ENCODE results near the gene SGSH.

The SGSH gene

DNA sequence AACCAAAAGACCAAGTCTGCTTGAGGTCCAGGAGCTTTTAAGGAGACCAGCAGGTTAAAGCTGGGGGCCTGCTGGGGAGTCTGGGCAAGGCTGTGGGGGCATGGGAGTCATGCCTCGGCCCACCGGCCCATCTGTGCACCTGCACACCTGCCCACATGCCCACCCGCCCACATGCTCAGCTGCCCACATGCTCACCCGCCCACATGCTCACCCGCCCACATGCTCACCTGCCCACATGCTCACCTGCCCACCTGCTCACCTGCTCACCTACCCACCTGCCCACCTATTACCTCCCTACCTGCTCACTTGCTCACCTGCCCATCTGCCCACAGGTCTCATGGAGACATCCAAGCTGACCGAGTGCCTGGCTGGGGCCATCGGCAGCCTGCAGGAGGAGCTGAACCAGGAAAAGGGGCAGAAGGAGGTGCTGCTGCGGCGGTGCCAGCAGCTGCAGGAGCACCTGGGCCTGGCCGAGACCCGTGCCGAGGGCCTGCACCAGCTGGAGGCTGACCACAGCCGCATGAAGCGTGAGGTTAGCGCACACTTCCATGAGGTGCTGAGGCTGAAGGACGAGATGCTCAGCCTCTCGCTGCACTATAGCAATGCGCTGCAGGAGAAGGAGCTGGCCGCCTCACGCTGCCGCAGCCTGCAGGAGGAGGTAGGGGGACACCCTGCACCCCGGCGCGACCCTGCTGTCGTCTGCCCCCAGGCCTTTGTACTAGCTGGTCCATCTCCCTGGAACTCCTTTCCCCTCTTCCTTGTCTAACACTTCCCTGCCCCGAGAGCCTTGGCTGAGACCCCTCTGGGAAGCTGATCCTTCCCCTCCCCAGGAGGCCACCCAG is 36.3 kb downstream of the SGSH start:
- Histone ChIP-seq H3K4me1 (ENCODE audit: control insufficient read depth, insufficient read depth, low read length) (peaks cover 4% of the 10 kb centered on the region), H3K9me3 (ENCODE audit: control insufficient read depth in 2 of 2, low read length in 2 of 2) (no peaks in the 10 kb centered on the region), H3K27ac (ENCODE audit: low read length) (no peak overlapping the region), H3K9ac (ENCODE audit: low read length in 2 of 2) (no peak overlapping the region), H3K36me3 (ENCODE audit: control insufficient read depth in 2 of 2, insufficient read depth in 2 of 2, low read length in 2 of 2) (no peaks in the 10 kb centered on the region), H3K4me3 (ENCODE audit: low read length in 2 of 2) (no peak overlapping the region), H3K27me3 (ENCODE audit: control insufficient read depth in 1 of 2, insufficient read depth in 2 of 2, low read length in 2 of 2) (peaks cover 0 to 2% of the 10 kb centered on the region in 2 donors)

DNA sequence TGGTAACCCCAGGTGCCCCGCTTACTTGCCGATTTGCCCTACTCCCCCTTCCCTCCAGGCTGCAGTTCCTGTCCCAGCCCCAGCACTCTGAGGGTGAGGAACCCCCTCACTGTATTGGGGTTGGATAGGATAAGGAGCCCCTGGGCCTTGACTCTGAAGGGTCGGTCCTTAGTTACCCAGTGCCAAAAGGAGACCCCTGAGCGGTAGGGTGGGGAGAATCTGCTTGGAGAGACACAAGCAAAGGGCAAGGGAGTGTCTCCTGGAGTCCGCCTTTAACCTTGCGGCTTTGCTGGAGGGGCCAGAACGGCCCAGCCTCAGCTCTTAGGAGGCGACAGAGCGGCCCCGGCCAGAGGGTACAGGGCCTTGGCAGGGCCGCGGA is 37.3 kb downstream of the SGSH start:
- H3K9me3 ChIP-seq (ENCODE audit: control insufficient read depth in 2 of 2, low read length in 2 of 2) = no peaks in the 10 kb centered on the region
- H3K27ac ChIP-seq (ENCODE audit: low read length) = no peak overlapping the region
- no peaks in the 10 kb centered on the region for H3K36me3 ChIP-seq (ENCODE audit: control insufficient read depth in 2 of 2, insufficient read depth in 2 of 2, low read length in 2 of 2)
- H3K9ac ChIP-seq (ENCODE audit: low read length in 2 of 2) = no peak overlapping the region
- H3K4me3 ChIP-seq (ENCODE audit: low read length in 2 of 2) = no peak overlapping the region
- peaks cover 4% of the 10 kb centered on the region for H3K4me1 ChIP-seq (ENCODE audit: control insufficient read depth, insufficient read depth, low read length)
- peaks cover 0 to 1% of the 10 kb centered on the region in 2 donors for H3K27me3 ChIP-seq (ENCODE audit: control insufficient read depth in 1 of 2, insufficient read depth in 2 of 2, low read length in 2 of 2)

DNA sequence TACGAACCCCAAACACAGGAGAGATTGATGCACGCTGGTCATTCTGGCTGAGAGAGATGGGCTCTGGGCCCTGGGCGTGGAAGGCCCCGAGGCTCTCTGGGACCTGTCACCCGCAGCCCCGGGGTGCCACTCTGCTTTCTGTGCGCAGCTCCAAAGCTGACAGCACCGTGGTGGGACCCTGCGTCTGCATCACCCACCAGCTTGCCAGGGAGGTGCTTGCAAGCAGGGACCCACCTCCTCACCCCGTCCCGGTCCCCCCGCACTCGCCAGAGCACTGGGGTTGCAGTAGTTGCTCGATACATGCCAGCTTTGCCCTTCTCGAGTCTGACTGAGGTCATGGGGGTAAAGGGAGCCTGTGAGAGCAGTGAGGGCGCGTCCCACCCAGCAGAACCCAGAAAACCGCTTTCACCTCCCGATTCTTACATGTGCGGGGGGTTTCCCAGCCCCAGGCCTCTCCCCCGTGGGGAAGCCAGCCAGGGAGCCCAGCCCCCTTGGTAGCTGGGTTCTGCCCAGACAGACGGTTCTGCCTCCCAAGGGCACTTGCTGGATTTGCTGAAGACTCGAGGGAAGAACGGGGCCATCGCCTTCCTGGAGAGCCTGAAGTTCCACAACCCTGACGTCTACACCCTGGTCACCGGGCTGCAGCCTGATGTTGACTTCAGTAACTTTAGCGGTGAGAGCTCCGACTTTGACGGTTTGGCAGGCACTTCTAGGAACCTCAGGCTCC is 37.9 kb downstream of the SGSH start:
- Histone ChIP-seq H3K36me3 (ENCODE audit: control insufficient read depth in 2 of 2, insufficient read depth in 2 of 2, low read length in 2 of 2) (no peaks in the 10 kb centered on the region), H3K4me3 (ENCODE audit: low read length in 2 of 2) (no peak overlapping the region), H3K27me3 (ENCODE audit: control insufficient read depth in 1 of 2, insufficient read depth in 2 of 2, low read length in 2 of 2) (no peaks in the 10 kb centered on the region), H3K9ac (ENCODE audit: low read length in 2 of 2) (no peak overlapping the region), H3K4me1 (ENCODE audit: control insufficient read depth, insufficient read depth, low read length) (no peaks in the 10 kb centered on the region), H3K9me3 (ENCODE audit: control insufficient read depth in 2 of 2, low read length in 2 of 2) (no peaks in the 10 kb centered on the region), H3K27ac (ENCODE audit: low read length) (no peak overlapping the region)

DNA sequence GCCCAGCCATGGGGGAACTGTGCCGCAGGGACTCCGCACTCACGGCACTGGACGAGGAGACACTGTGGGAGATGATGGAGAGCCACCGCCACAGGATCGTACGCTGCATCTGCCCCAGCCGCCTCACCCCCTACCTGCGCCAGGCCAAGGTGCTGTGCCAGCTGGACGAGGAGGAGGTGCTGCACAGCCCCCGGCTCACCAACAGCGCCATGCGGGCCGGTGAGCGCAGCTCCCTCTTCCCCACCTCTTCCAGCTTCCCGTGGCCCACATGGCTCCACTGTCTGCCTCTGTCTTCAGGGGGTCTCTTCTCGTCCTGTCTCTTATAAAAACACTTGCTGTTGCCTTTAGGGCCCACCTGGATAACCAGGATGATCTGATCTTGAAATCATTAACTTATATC is 38.7 kb downstream of the SGSH start:
- Histone ChIP-seq H3K9ac (ENCODE audit: low read length in 2 of 2) (no peak overlapping the region), H3K4me1 (ENCODE audit: control insufficient read depth, insufficient read depth, low read length) (no peaks in the 10 kb centered on the region), H3K27me3 (ENCODE audit: control insufficient read depth in 1 of 2, insufficient read depth in 2 of 2, low read length in 2 of 2) (peaks cover 0 to 3% of the 10 kb centered on the region in 2 donors), H3K4me3 (ENCODE audit: low read length in 2 of 2) (no peak overlapping the region), H3K9me3 (ENCODE audit: control insufficient read depth in 2 of 2, low read length in 2 of 2) (no peaks in the 10 kb centered on the region), H3K27ac (ENCODE audit: low read length) (no peak overlapping the region), H3K36me3 (ENCODE audit: control insufficient read depth in 2 of 2, insufficient read depth in 2 of 2, low read length in 2 of 2) (no peaks in the 10 kb centered on the region)

DNA sequence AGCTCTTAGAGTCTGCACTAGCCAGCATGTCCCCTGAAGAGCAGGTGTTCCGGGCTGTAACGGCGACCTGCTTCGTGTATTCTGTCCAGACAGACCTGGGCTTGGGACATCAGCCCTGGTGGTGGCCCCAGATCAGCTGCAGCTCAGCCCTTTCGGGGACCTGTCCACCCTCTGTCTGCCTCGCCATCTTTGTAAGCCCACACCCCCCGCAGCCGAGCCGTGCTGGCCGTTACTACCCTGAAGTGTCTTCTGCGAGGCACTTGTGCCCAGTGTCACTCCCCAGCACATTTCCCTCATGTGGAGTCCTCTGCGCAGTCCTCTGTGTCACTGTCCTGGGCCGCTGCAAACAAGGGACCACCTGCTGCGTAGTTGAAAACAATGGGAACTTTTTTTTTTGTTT is 39.9 kb downstream of the SGSH start:
- peaks cover 0 to 3% of the 10 kb centered on the region in 2 donors for H3K27me3 ChIP-seq (ENCODE audit: control insufficient read depth in 1 of 2, insufficient read depth in 2 of 2, low read length in 2 of 2)
- H3K4me1 ChIP-seq (ENCODE audit: control insufficient read depth, insufficient read depth, low read length) = peaks cover 3% of the 10 kb centered on the region
- no peaks in the 10 kb centered on the region for H3K9me3 ChIP-seq (ENCODE audit: control insufficient read depth in 2 of 2, low read length in 2 of 2)
- H3K27ac ChIP-seq (ENCODE audit: low read length) = no peak overlapping the region
- H3K4me3 ChIP-seq (ENCODE audit: low read length in 2 of 2) = no peak overlapping the region
- no peaks in the 10 kb centered on the region for H3K36me3 ChIP-seq (ENCODE audit: control insufficient read depth in 2 of 2, insufficient read depth in 2 of 2, low read length in 2 of 2)
- no peak overlapping the region for H3K9ac ChIP-seq (ENCODE audit: low read length in 2 of 2)

DNA sequence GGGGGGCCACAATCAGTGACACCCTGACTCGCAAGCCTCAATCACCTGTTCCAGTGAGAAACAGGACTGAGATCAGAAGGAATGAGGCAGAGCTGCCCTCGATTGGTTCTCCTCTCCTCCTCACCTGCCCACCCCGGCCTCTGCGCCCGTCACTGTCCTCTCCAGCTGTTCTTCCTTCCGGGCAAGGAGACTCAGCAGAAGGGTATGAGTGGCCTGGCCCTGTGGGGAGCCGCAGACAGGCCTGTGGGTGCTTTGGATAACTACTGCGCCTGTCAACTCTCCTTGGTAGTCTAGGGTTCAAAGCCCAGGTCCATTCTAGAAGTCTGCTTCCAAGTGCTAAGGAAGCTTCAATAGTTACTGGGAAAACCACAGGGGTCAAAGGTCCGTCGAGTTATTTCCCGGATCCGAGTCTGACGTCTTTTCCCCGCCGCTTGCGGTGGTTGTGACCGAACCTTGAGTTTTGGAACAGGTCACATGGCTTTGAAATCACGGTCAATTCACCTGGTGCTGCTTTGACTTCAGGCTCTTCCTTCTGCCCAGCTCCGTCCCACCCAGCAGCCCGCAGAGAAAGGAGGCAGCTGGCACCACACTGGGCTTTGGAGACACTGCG is 42.0 kb downstream of the SGSH start:
- Histone ChIP-seq H3K27me3 (ENCODE audit: control insufficient read depth in 1 of 2, insufficient read depth in 2 of 2, low read length in 2 of 2) (peaks cover 0 to 3% of the 10 kb centered on the region in 2 donors), H3K9me3 (ENCODE audit: control insufficient read depth in 2 of 2, low read length in 2 of 2) (no peaks in the 10 kb centered on the region), H3K4me3 (ENCODE audit: low read length in 2 of 2) (no peak overlapping the region), H3K4me1 (ENCODE audit: control insufficient read depth, insufficient read depth, low read length) (peaks cover 3% of the 10 kb centered on the region), H3K9ac (ENCODE audit: low read length in 2 of 2) (no peak overlapping the region), H3K36me3 (ENCODE audit: control insufficient read depth in 2 of 2, insufficient read depth in 2 of 2, low read length in 2 of 2) (no peaks in the 10 kb centered on the region), H3K27ac (ENCODE audit: low read length) (no peak overlapping the region)

DNA sequence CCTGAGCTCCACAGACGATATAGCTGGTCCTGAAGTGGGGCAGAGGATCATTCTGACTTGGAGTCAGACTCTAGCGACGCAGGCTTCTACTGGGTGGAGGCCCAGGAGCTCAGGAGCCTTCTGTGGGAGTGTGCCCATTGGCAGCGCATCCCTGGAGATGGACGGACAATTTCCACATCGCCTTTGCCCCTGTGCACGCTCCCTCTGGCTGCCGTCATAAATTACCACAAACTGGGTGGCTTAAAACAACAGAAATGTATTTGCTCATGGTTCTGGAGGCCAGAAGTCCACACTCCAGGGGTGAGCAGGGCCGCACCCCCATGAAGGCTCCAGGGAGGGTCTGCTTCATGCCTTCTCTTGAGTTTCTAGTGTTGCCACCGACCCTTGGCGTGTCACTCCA is 43.4 kb downstream of the SGSH start:
- peaks cover 0 to 3% of the 10 kb centered on the region in 2 donors for H3K27me3 ChIP-seq (ENCODE audit: control insufficient read depth in 1 of 2, insufficient read depth in 2 of 2, low read length in 2 of 2)
- H3K4me1 ChIP-seq (ENCODE audit: control insufficient read depth, insufficient read depth, low read length) = peaks cover 3% of the 10 kb centered on the region
- H3K9ac ChIP-seq (ENCODE audit: low read length in 2 of 2) = no peak overlapping the region
- no peaks in the 10 kb centered on the region for H3K36me3 ChIP-seq (ENCODE audit: control insufficient read depth in 2 of 2, insufficient read depth in 2 of 2, low read length in 2 of 2)
- H3K9me3 ChIP-seq (ENCODE audit: control insufficient read depth in 2 of 2, low read length in 2 of 2) = no peaks in the 10 kb centered on the region
- H3K4me3 ChIP-seq (ENCODE audit: low read length in 2 of 2) = no peak overlapping the region
- H3K27ac ChIP-seq (ENCODE audit: low read length) = no peak overlapping the region

DNA sequence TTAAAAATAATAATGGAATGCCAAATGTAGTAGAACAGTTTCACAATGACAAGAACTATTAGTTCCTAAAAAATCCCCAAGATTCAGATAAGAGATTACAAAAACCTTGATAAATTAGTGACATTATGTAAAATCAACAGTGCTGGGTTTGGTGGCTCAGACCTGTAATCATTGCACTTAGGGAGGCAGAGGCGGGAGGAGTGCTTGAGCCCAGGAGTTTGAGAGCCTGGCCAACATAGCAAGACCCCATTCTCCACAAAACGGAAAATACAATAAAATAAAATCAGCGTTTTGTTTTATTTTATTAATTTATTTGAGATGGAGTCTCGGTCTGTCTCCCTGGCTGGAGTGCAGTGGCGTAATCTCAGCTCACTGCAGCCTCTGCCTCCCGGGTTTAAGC is 46.2 kb downstream of the SGSH start:
- Histone ChIP-seq H3K27me3 (ENCODE audit: control insufficient read depth in 1 of 2, insufficient read depth in 2 of 2, low read length in 2 of 2) (peaks cover 0 to 5% of the 10 kb centered on the region in 2 donors), H3K4me3 (ENCODE audit: low read length in 2 of 2) (no peak overlapping the region), H3K27ac (ENCODE audit: low read length) (no peak overlapping the region), H3K36me3 (ENCODE audit: control insufficient read depth in 2 of 2, insufficient read depth in 2 of 2, low read length in 2 of 2) (no peaks in the 10 kb centered on the region), H3K4me1 (ENCODE audit: control insufficient read depth, insufficient read depth, low read length) (peaks cover 3% of the 10 kb centered on the region), H3K9ac (ENCODE audit: low read length in 2 of 2) (no peak overlapping the region), H3K9me3 (ENCODE audit: control insufficient read depth in 2 of 2, low read length in 2 of 2) (no peaks in the 10 kb centered on the region)

DNA sequence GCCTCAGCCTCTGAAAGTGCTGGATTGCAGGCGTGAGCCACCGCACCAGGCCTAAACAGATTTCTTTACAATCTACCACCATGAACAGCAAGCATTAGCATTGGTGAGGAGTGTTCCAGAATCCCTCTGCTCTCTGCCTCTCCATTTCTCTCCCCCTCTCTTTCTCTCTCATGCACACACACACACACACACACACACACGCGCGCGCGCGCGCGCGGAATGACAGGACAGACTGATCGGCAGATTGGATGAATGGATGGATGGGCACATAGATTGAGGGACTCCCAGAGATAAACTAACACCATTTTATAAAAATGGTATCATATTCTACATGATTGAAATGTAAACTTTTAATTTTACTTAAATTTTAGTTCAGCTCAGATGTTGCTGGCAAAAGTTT is 47.0 kb downstream of the SGSH start:
- no peak overlapping the region for H3K27ac ChIP-seq (ENCODE audit: low read length)
- H3K4me1 ChIP-seq (ENCODE audit: control insufficient read depth, insufficient read depth, low read length) = peaks cover 3% of the 10 kb centered on the region
- no peaks in the 10 kb centered on the region for H3K9me3 ChIP-seq (ENCODE audit: control insufficient read depth in 2 of 2, low read length in 2 of 2)
- H3K9ac ChIP-seq (ENCODE audit: low read length in 2 of 2) = no peak overlapping the region
- no peak overlapping the region for H3K4me3 ChIP-seq (ENCODE audit: low read length in 2 of 2)
- H3K36me3 ChIP-seq (ENCODE audit: control insufficient read depth in 2 of 2, insufficient read depth in 2 of 2, low read length in 2 of 2) = no peaks in the 10 kb centered on the region
- H3K27me3 ChIP-seq (ENCODE audit: control insufficient read depth in 1 of 2, insufficient read depth in 2 of 2, low read length in 2 of 2) = peaks cover 0 to 7% of the 10 kb centered on the region in 2 donors

DNA sequence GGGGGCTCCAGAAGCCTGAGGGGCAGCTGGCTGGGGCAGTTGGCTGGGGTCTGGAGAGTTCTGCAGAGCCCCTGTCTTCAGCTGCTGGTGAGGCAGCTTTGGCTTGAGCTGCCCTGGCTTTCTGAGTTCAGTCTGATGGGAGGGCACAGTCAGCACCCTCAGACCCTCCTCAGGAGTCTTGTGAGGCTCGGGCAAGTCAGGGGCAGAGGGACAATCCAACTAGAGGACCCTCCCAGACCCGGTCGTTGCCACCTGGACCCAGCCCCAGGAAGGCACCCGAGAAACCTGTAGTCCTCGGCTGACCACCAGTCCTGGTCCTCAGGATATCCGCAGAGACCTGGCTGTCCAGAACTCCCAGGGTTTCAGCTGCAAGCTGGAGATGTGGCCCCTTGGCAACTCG is 48.5 kb downstream of the SGSH start:
- H3K36me3 ChIP-seq (ENCODE audit: control insufficient read depth in 2 of 2, insufficient read depth in 2 of 2, low read length in 2 of 2) = no peaks in the 10 kb centered on the region
- no peak overlapping the region for H3K27ac ChIP-seq (ENCODE audit: low read length)
- no peak overlapping the region for H3K4me3 ChIP-seq (ENCODE audit: low read length in 2 of 2)
- H3K9ac ChIP-seq (ENCODE audit: low read length in 2 of 2) = no peak overlapping the region
- H3K4me1 ChIP-seq (ENCODE audit: control insufficient read depth, insufficient read depth, low read length) = peaks cover 3% of the 10 kb centered on the region
- H3K9me3 ChIP-seq (ENCODE audit: control insufficient read depth in 2 of 2, low read length in 2 of 2) = no peaks in the 10 kb centered on the region
- peaks cover 0 to 7% of the 10 kb centered on the region in 2 donors for H3K27me3 ChIP-seq (ENCODE audit: control insufficient read depth in 1 of 2, insufficient read depth in 2 of 2, low read length in 2 of 2)

Measured in stomach smooth muscle (tissue), 2 donors.